Fibroblast of lung (primary cell): Measurements from ENCODE around the gene UTS2R.

Experiments used
- EZH2 ChIP-seq: IDR thresholded peaks from 2 replicates; pipeline ENCODE4 v1.5.1; 2012; ENCODE audit warnings: low read length, control low read depth, mild to moderate bottlenecking; ENCODE audit errors: missing control alignments
- TF ChIP-seq, protein P1 (sequence below), 2 donors: IDR thresholded peaks in 1 of 2; conservative IDR thresholded peaks in 1 of 2; 1 replicate in 1 of 2; 2 replicates in 1 of 2; pipeline ENCODE4 v1.5.1; 2011 to 2012; ENCODE audit warnings: low read length in 2 of 2, control low read depth in 1 of 2, inconsistent platforms in 1 of 2, low read depth in 1 of 2, mild to moderate bottlenecking in 1 of 2

DNA sequence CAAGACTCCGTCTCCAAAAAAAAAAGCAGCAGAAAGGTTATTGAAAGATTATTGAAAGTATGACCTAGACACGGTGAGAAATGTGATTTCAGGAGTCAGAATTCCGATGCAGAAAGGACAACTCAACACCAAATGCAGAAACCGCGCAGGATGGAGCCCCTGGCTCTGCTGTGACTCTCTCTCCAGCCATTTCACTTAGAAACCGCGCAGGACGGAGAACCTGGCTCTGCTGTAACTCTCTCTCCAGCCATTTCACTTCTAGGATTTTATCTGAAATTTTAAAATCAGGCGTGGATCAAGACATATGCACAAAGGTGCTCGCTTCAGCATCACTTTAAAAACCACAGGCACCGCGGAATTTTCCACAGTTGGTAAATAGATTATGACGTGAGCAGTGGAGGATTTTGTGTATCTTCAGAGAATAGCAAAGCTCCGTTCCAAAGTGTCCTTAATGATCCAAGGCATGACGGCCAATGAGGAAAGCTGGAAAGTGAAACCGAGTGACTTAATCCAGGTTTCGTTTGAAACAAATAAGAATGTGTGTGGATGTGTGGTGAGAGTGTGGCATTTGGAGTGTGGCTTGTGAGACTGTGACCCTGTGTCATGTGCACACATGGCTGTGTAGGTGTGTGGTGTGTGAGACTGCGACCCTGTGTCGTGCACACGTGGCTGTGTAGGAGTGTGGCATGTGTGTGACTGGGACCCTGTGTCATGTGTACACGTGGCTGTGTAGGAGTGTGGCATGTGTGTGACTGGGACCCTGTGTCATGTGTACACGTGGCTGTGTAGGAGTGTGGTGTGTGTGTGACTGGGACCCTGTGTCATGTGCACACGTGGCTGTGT lies 9.5 kb downstream of the UTS2R start:
- TF ChIP-seq, protein P1, sequence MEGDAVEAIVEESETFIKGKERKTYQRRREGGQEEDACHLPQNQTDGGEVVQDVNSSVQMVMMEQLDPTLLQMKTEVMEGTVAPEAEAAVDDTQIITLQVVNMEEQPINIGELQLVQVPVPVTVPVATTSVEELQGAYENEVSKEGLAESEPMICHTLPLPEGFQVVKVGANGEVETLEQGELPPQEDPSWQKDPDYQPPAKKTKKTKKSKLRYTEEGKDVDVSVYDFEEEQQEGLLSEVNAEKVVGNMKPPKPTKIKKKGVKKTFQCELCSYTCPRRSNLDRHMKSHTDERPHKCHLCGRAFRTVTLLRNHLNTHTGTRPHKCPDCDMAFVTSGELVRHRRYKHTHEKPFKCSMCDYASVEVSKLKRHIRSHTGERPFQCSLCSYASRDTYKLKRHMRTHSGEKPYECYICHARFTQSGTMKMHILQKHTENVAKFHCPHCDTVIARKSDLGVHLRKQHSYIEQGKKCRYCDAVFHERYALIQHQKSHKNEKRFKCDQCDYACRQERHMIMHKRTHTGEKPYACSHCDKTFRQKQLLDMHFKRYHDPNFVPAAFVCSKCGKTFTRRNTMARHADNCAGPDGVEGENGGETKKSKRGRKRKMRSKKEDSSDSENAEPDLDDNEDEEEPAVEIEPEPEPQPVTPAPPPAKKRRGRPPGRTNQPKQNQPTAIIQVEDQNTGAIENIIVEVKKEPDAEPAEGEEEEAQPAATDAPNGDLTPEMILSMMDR (conservative IDR thresholded peaks at IDR 0.05 in 1 of 2, IDR thresholded peaks at IDR 0.05 in 1 of 2; ENCODE audit: low read depth in 1 of 2, low read length in 2 of 2): no peak
- TF ChIP-seq EZH2: no peak
